DOHH2 (cell line): ENCODE results near the gene CACTIN.

Source experiments
- CTCF ChIP-seq: fragments of 200-600 bp; sonication (generic); IDR thresholded peaks from one replicate; pipeline ENCODE4 v1.5.1; 2014; ENCODE audit warnings: antibody characterized with exemption, mild to moderate bottlenecking, low read depth, low read length; ENCODE audit not compliant: poor library complexity, severe bottlenecking
- EZH2phosphoT487 ChIP-seq: fragments of 200-600 bp; sonication (generic); IDR thresholded peaks from 2 replicates; pipeline ENCODE4 v1.6.1; 2017; ENCODE audit warnings: borderline replicate concordance, mild to moderate bottlenecking, antibody characterized with exemption, low read length, moderate library complexity, mixed read lengths

DNA sequence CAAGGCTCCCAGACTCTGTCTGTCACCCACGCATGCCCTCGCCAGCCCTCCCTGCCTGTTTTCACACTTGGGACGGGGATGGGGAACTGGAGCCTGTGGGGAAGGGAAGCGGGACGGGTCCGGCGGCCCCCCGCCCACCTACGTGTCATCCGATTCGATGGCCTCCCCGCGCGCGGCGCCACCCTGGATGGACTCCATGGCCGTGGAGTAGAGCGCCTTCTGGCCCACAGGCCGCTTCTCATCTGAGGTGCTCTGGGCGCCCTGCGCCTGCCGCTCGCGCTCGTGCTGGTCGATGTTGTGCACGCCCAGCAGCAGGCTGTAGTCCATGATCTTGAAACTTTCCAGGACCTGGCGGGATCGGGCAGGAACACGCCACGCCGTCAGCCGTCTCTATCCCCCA lies 25.1 kb upstream of the CACTIN start:
- TF ChIP-seq CTCF (no peak), EZH2phosphoT487 (no peak)
